ENCODE data around the gene LRCH1. TPM values are rescaled to one million over a fixed set of nuclear protein-coding genes. Genes with fewer than 3 reads are reported as not detected.

LRCH1 gene
- total and polyA plus RNA-seq, 2 of the 13 experiments (the other 11 are each of a cell fraction or from before 2014, with no cell fraction given): 4.1 to 12.6 TPM

GRCh38 chr13:46796515-46797474, 243.8 kb downstream of the LRCH1 start, which contains the start of gene ESD (continued):
- 0 out of 2 replicates have a peak, but pooled peaks have one; percentile 27 for TF ChIP-seq TERF1 (CRISPR knock-in tag; IDR thresholded peaks at IDR 0.05)
- TF ChIP-seq ZNF704 (CRISPR knock-in tag; IDR thresholded peaks at IDR 0.05; ENCODE audit: borderline replicate concordance): 0 out of 2 replicates have a peak, but pooled peaks have one; percentile 50
- peak; percentile 52; the same call in 1 of the 2 replicates for TF ChIP-seq ZBTB10 (CRISPR knock-in tag; IDR thresholded peaks at IDR 0.05; ENCODE audit: borderline replicate concordance)
- no peak; the same call in 1 of the 2 replicates for TF ChIP-seq ZNF503 (CRISPR knock-in tag; IDR thresholded peaks at IDR 0.05)
- peak; percentile 32 for TF ChIP-seq SMAD3 (CRISPR knock-in tag; IDR thresholded peaks at IDR 0.05)
- TF ChIP-seq LRRFIP1 (CRISPR knock-in tag; conservative IDR thresholded peaks at IDR 0.05): no peak
- peak; percentile 81 for TF ChIP-seq ZGPAT (CRISPR knock-in tag; IDR thresholded peaks at IDR 0.05)
- peak; percentile 78 for TF ChIP-seq MXD1 (CRISPR knock-in tag; IDR thresholded peaks at IDR 0.05)
- TF ChIP-seq RFX1 (IDR thresholded peaks at IDR 0.05): no peak
- peak; percentile 99 for TF ChIP-seq PHF8 (CRISPR knock-in tag; IDR thresholded peaks at IDR 0.05)
- peak; percentile 53; the same call in 1 of the 2 replicates for TF ChIP-seq HOMEZ (CRISPR knock-in tag; IDR thresholded peaks at IDR 0.05; ENCODE audit: low read depth)
- TF ChIP-seq ZNF234 (CRISPR knock-in tag; conservative IDR thresholded peaks at IDR 0.05): no peak
- peak; percentile 83; the same call in 1 of the 2 replicates for TF ChIP-seq KDM2A (CRISPR knock-in tag; IDR thresholded peaks at IDR 0.05; ENCODE audit: borderline replicate concordance, low read depth)

Data from HepG2 (cell line).